BE2C (cell line): Measurements from ENCODE around the gene SLC39A11.

Experiments
- DNase-seq: peaks from one replicate; pipeline ENCODE4 v3.0.0-alpha.2; 2020
- H3K27me3 ChIP-seq: fragments of 250-450 bp; sonication (Bioruptor Pico); 2 replicates; pipeline ENCODE4 v1.5.1; 2020; ENCODE audit warnings: mild to moderate bottlenecking
- H3K36me3 ChIP-seq: fragments of 250-450 bp; sonication (Bioruptor Pico); 2 replicates; pipeline ENCODE4 v1.5.1; 2020; ENCODE audit warnings: mild to moderate bottlenecking
- H3K4me1 ChIP-seq: fragments of 250-450 bp; sonication (Bioruptor Pico); 2 replicates; pipeline ENCODE4 v1.5.1; 2020
- H3K4me3 ChIP-seq: 2 replicates; pipeline ENCODE4 v1.5.1; 2011; ENCODE audit warnings: low read depth, low read length
- H3K9me3 ChIP-seq: fragments of 250-450 bp; sonication (Bioruptor Pico); 2 replicates; pipeline ENCODE4 v1.5.1; 2020
- TF ChIP-seq, protein P1 (sequence below): IDR thresholded peaks from 2 replicates; pipeline ENCODE4 v1.5.1; 2012; ENCODE audit warnings: mild to moderate bottlenecking, low read depth, low read length

The SLC39A11 gene

DNA sequence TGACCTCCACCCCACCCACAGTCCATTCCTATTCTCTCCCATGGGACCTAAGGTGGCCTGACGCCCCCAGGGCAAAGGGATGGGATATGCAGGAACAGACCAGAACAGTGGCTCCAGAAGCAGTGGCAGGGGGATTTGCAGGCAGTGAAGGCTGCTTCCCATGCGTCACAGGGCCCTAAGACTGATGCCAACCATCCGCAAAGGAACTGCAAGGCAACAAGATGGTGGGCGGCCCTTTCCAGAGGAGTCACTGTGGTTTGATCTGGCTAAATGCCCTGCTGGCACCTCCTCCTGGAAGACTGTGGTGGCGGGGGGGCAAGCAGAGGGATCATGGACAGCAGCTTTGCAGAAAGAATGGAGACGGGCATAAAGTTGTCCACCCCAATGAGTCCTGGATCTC, 4.4 kb upstream of the SLC39A11 start:
- TF ChIP-seq, protein P1, sequence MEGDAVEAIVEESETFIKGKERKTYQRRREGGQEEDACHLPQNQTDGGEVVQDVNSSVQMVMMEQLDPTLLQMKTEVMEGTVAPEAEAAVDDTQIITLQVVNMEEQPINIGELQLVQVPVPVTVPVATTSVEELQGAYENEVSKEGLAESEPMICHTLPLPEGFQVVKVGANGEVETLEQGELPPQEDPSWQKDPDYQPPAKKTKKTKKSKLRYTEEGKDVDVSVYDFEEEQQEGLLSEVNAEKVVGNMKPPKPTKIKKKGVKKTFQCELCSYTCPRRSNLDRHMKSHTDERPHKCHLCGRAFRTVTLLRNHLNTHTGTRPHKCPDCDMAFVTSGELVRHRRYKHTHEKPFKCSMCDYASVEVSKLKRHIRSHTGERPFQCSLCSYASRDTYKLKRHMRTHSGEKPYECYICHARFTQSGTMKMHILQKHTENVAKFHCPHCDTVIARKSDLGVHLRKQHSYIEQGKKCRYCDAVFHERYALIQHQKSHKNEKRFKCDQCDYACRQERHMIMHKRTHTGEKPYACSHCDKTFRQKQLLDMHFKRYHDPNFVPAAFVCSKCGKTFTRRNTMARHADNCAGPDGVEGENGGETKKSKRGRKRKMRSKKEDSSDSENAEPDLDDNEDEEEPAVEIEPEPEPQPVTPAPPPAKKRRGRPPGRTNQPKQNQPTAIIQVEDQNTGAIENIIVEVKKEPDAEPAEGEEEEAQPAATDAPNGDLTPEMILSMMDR: no peak
- Histone ChIP-seq H3K27me3 (no peaks in the 10 kb centered on the region), H3K4me3 (no peak overlapping the region), H3K9me3 (no peaks in the 10 kb centered on the region; the same call in 1 of the 2 replicates), H3K4me1 (no peaks in the 10 kb centered on the region), H3K36me3 (no peaks in the 10 kb centered on the region)
- DNase-seq: peak; percentile 31

- no peak for DNase-seq
- no peaks in the 10 kb centered on the region; the same call in 1 of the 2 replicates for H3K9me3 ChIP-seq
- H3K4me1 ChIP-seq: no peaks in the 10 kb centered on the region
- no peaks in the 10 kb centered on the region for H3K36me3 ChIP-seq
- no peaks in the 10 kb centered on the region for H3K27me3 ChIP-seq
- no peak overlapping the region for H3K4me3 ChIP-seq
- TF ChIP-seq, protein P1: no peak
Observed at GRCh38 chr17:73096211-73096610, 3.7 kb upstream of the SLC39A11 start.

DNA sequence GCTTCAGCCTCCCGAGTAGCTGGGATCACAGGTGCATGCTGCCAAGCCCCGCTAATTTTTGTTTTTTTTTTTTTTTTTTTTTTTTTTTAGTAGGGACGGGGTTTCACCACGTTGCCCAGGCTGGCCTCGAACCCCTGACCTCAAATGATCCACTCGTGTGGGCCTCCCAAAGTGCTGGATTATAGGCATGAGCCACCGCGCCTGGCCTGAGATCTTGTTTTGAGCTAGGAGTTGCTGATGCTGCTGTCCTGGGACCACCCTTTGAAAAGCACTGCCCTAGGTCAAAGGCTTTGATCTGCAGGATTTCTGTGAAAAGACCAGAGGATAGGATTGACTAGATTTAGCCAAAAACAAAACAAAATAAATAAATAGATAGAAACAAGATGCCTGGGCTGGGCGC, 798 bp upstream of the SLC39A11 start:
- Histone ChIP-seq H3K4me1 (no peaks in the 10 kb centered on the region), H3K27me3 (no peaks in the 10 kb centered on the region), H3K9me3 (no peaks in the 10 kb centered on the region), H3K4me3 (no peak overlapping the region), H3K36me3 (no peaks in the 10 kb centered on the region)
- no peak for DNase-seq
- TF ChIP-seq, protein P1: no peak

DNA sequence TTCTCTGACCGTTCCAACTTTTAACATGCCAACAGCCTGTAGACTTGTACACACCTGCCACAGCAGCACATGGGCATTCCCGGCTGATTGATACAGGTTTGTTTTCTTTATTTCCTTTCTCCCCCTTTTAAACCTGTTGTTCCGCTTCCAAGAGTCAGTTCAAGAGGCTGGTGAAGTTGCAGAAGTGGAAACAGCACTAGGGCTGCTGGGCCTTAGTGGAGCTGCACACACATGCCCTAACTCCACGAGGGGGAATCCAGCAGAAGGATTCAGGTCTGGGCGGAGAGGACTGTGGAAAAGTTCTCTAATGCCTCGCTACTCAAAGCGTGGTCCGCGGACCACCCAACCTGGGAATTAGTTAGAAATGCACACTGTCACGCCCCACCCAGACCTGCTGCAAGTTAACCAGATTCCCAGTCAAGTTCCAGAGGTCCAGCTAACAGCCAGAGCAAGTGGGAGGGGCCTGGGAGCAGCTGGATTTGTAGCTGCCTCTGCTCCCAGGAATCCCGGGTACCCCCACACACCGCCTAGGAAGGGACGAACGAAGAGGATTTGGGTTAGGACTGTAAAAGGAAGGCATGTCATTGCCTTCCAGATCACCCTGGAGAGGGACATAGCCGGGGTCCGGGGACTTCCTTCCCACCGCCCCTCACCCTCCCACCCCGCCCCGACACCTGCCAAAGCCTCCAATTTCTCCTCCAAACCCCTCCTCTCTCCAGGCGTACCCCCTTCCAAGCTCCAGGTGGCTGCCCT, 542 bp downstream of the SLC39A11 start:
- TF ChIP-seq, protein P1: no peak
- Histone ChIP-seq H3K27me3 (no peaks in the 10 kb centered on the region), H3K4me1 (no peaks in the 10 kb centered on the region), H3K4me3 (peak overlapping the region; percentile 79), H3K36me3 (peaks cover 6% of the 10 kb centered on the region), H3K9me3 (no peaks in the 10 kb centered on the region; the same call in 1 of the 2 replicates)
- DNase-seq: peak; percentile 46

DNA sequence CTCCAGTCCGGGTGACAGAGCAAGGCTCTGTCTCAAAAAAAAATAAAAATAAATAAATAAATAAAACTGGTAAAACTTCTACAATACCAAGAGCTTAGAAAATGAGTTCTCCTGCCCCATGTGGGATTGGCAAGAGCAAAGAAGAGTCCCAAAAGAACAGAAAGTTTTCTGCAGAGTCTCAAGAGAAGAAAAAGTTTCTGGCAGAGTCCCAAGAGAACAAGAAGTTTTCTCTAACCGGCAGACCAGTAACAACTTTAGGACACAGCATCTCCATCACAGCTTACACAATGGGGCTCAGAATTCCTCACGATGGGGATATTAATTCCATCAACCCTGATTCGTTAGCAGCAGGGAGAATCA, 1.1 kb downstream of the SLC39A11 start:
- H3K4me1 ChIP-seq: no peaks in the 10 kb centered on the region
- no peaks in the 10 kb centered on the region for H3K27me3 ChIP-seq
- no peaks in the 10 kb centered on the region; the same call in 1 of the 2 replicates for H3K9me3 ChIP-seq
- peaks cover 6% of the 10 kb centered on the region for H3K36me3 ChIP-seq
- TF ChIP-seq, protein P1: no peak
- H3K4me3 ChIP-seq: no peak overlapping the region; the same call in 1 of the 2 replicates
- DNase-seq: no peak

- no peak overlapping the region for H3K4me3 ChIP-seq
- no peaks in the 10 kb centered on the region for H3K4me1 ChIP-seq
- TF ChIP-seq, protein P1: no peak
- no peaks in the 10 kb centered on the region for H3K27me3 ChIP-seq
- H3K36me3 ChIP-seq: peaks cover 6% of the 10 kb centered on the region
- H3K9me3 ChIP-seq: no peaks in the 10 kb centered on the region; the same call in 1 of the 2 replicates
- no peak for DNase-seq
Observed at GRCh38 chr17:73090396-73091202, 1.9 kb downstream of the SLC39A11 start.
